Non-pigmented ciliary epithelial cell (primary cell): ENCODE results near the gene VENTX.

Source experiments
- DNase-seq: peaks from one replicate; pipeline ENCODE4 v3.0.0-alpha.2; 2010; ENCODE audit warnings: low read depth

Gene VENTX

GRCh38 chr10:133285217-133285616, 47.6 kb downstream of the VENTX start:
- DNase-seq, result no peak

- DNase-seq, result no peak
These were observed 48.7 kb downstream of the VENTX start for GRCh38 chr10:133286366-133286765.

GRCh38 chr10:133287832-133288500, 50.3 kb downstream of the VENTX start:
- no peak for DNase-seq

- no peak for DNase-seq
These were observed 52.1 kb downstream of the VENTX start for GRCh38 chr10:133289761-133290160.
